Lung (tissue), 12 donors: ENCODE results near the gene CCDC57. TPM values are rescaled to one million over a fixed set of nuclear protein-coding genes. Genes with fewer than 3 reads are reported as not detected.

Experiments
- ATAC-seq: fragments of 200-7000 bp; cut with Tn5 transposase; one replicate; pipeline ENCODE4 v1.9.1; 2020; ENCODE audit warnings: moderate number of reproducible peaks; ENCODE audit not compliant: insufficient read depth, low FRiP score
- DNase-seq, 3 donors: peaks; one replicate each; pipeline ENCODE4 v3.0.0-alpha.2; 2013 to 2017
- H3K27ac ChIP-seq, 2 donors: one replicate each; pipeline ENCODE4 v1.5.1; 2013; ENCODE audit warnings: mild to moderate bottlenecking in 2 of 2, moderate library complexity in 2 of 2, control low read depth in 1 of 2, inconsistent platforms in 1 of 2, low read depth in 1 of 2, low read length in 1 of 2
- H3K27me3 ChIP-seq, 3 donors: one replicate each; pipeline ENCODE4 v1.5.1; 2013; ENCODE audit warnings: low read length in 2 of 3; ENCODE audit not compliant: control insufficient read depth in 3 of 3, insufficient read depth in 3 of 3
- H3K36me3 ChIP-seq, 4 donors: one replicate each; pipeline ENCODE4 v1.5.1; 2013; ENCODE audit warnings: low read length in 4 of 4, mild to moderate bottlenecking in 1 of 4, moderate library complexity in 1 of 4; ENCODE audit not compliant: control insufficient read depth in 4 of 4, insufficient read depth in 4 of 4
- H3K4me1 ChIP-seq, 5 donors: one replicate each; pipeline ENCODE4 v1.5.1; 2013; ENCODE audit warnings: low read length in 5 of 5, mild to moderate bottlenecking in 2 of 5, moderate library complexity in 1 of 5; ENCODE audit not compliant: control insufficient read depth in 5 of 5, insufficient read depth in 5 of 5
- H3K4me3 ChIP-seq: one replicate; pipeline ENCODE4 v1.5.1; 2013; ENCODE audit warnings: mild to moderate bottlenecking, control low read depth, moderate library complexity
- H3K9ac ChIP-seq, 2 donors: one replicate each; pipeline ENCODE4 v1.5.1; 2013; ENCODE audit warnings: low read length in 2 of 2, control low read depth in 1 of 2; ENCODE audit not compliant: insufficient read depth in 1 of 2
- H3K9me3 ChIP-seq, 4 donors: one replicate each; pipeline ENCODE4 v1.5.1; 2013; ENCODE audit warnings: low read length in 3 of 4, mild to moderate bottlenecking in 1 of 4, moderate library complexity in 1 of 4; ENCODE audit not compliant: control insufficient read depth in 4 of 4, insufficient read depth in 3 of 4
- WGBS, 2 donors: extraction: QIAGEN DNeasy Blood & Tissue Kit; methylation state at CpG; one replicate each; pipeline ENCODE4 v1.1.7; 2013; 5-methylcytosine and 5-hydroxymethylcytosine counted together
- polyA plus RNA-seq, 2 donors: library from polyadenylated mRNA; stranded (reverse); fragments of 200-250 nt; gene quantifications; one replicate each; pipeline ENCODE4 v1.2.1, GENCODE V29; 2013
- total RNA-seq, 2 donors: library from RNA; depleted of rRNA in 1 of 2; stranded (reverse); fragments of >200 nt in 1 of 2; gene quantifications; one replicate each; pipeline ENCODE4 v1.2.1, GENCODE V29; 2014 to 2021
- TF ChIP-seq, protein P1 (sequence below): IDR thresholded peaks from 2 replicates; pipeline ENCODE4 v1.5.1; 2012; ENCODE audit warnings: mild to moderate bottlenecking; ENCODE audit errors: control extremely low read depth, extremely low read depth
- donor health status: control.
- donor health status: control.
- donor health status: Bipolar disorder and iron deficiency.
- donor health status: healthy.
- donor health status: DM: yes; HTN: yes; CAD: no.

CCDC57 gene
- total and polyA plus RNA-seq, 4 donors, result 33.2 to 128 (median 74.9) TPM

GRCh38 chr17:82223517-82223916, 10.9 kb upstream of the CCDC57 start:
- no peak overlapping the region for H3K27ac ChIP-seq

DNA sequence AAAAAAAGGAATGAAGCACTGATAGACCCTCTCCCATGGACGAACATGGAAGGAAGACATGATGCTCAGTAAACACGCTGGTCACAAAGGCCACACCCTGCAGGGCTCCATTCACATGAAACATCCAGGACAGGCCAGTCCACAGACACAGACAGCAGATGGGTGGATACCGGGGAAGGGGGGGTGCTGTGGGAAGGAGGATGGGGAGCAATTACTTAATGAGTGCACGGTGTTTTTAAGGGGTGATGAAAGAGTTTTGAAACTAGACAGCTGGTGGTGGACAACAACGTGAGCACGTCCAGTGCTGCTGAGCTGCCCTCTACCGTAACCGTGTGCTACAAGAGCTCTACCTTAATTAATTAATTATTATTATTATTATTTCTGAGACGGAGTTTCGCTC, 10.2 kb upstream of the CCDC57 start:
- WGBS, 2 donors, result 42 to 58% methylated on average over 10 of the region's 10 CpGs
- H3K27ac ChIP-seq, result no peak overlapping the region
- H3K4me3 ChIP-seq, result no peak overlapping the region
- H3K36me3 ChIP-seq, result no peaks in the 10 kb centered on the region
- H3K4me1 ChIP-seq, result peaks cover 0 to 3% (median 0%) of the 10 kb centered on the region in 5 donors
- TF ChIP-seq, protein P1, sequence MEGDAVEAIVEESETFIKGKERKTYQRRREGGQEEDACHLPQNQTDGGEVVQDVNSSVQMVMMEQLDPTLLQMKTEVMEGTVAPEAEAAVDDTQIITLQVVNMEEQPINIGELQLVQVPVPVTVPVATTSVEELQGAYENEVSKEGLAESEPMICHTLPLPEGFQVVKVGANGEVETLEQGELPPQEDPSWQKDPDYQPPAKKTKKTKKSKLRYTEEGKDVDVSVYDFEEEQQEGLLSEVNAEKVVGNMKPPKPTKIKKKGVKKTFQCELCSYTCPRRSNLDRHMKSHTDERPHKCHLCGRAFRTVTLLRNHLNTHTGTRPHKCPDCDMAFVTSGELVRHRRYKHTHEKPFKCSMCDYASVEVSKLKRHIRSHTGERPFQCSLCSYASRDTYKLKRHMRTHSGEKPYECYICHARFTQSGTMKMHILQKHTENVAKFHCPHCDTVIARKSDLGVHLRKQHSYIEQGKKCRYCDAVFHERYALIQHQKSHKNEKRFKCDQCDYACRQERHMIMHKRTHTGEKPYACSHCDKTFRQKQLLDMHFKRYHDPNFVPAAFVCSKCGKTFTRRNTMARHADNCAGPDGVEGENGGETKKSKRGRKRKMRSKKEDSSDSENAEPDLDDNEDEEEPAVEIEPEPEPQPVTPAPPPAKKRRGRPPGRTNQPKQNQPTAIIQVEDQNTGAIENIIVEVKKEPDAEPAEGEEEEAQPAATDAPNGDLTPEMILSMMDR, result no peak
- no peak overlapping the region for H3K9ac ChIP-seq
- DNase-seq (no peak), ATAC-seq (no peak)
- H3K9me3 ChIP-seq, result no peaks in the 10 kb centered on the region
- no peaks in the 10 kb centered on the region for H3K27me3 ChIP-seq

More at GRCh38 chr17:82223517-82223916, 10.9 kb upstream of the CCDC57 start:
- no peak overlapping the region for H3K4me3 ChIP-seq
- H3K4me1 ChIP-seq, result peaks cover 0 to 7% (median 0%) of the 10 kb centered on the region in 5 donors
- H3K36me3 ChIP-seq, result no peaks in the 10 kb centered on the region
- no peak overlapping the region for H3K9ac ChIP-seq
- H3K9me3 ChIP-seq, result no peaks in the 10 kb centered on the region
- DNase-seq, result no peak
- ATAC-seq, result no peak
- H3K27me3 ChIP-seq, result no peaks in the 10 kb centered on the region
- TF ChIP-seq, protein P1, result no peak
- 86 to 91% methylated on average over 5 of the region's 5 CpGs for WGBS, 2 donors

- Histone ChIP-seq H3K9ac (no peak overlapping the region), H3K27me3 (no peaks in the 10 kb centered on the region), H3K9me3 (no peaks in the 10 kb centered on the region), H3K27ac (no peak overlapping the region), H3K4me1 (peaks cover 0 to 12% (median 0%) of the 10 kb centered on the region in 5 donors), H3K36me3 (no peaks in the 10 kb centered on the region), H3K4me3 (no peak overlapping the region)
- WGBS, 2 donors, result 71 to 85% methylated on average over 10 of the region's 10 CpGs
- TF ChIP-seq, protein P1, result no peak
- no peak for DNase-seq
- no peak for ATAC-seq
These were observed 8.8 kb upstream of the CCDC57 start for GRCh38 chr17:82221341-82221902.
